ENCODE results near the gene CTSZ. TPM values are rescaled to one million over a fixed set of nuclear protein-coding genes. Genes with fewer than 3 reads are reported as not detected.

The CTSZ gene
- total and polyA plus RNA-seq, 2 experiments from 2014 or later: 0.58 to 41.4 TPM

GRCh38 chr20:59015411-59015810, 8.4 kb upstream of the CTSZ start:
- no peaks in the 10 kb centered on the region for H4K20me1 ChIP-seq (replicated peaks; ENCODE audit: insufficient read depth)
- no peak overlapping the region for H2AFZ ChIP-seq
- H3K4me1 ChIP-seq (ENCODE audit: insufficient read depth): peaks cover 5% of the 10 kb centered on the region; the same call in 1 of the 2 replicates
- no peaks in the 10 kb centered on the region for H3K9me2 ChIP-seq (ENCODE audit: insufficient read depth)
- TF ChIP-seq ZNF114 (CRISPR knock-in tag; IDR thresholded peaks at IDR 0.05) (no peak), NANOG (IDR thresholded peaks at IDR 0.05; ENCODE audit: borderline replicate concordance) (no peak)
- TF ChIP-seq, protein P1, sequence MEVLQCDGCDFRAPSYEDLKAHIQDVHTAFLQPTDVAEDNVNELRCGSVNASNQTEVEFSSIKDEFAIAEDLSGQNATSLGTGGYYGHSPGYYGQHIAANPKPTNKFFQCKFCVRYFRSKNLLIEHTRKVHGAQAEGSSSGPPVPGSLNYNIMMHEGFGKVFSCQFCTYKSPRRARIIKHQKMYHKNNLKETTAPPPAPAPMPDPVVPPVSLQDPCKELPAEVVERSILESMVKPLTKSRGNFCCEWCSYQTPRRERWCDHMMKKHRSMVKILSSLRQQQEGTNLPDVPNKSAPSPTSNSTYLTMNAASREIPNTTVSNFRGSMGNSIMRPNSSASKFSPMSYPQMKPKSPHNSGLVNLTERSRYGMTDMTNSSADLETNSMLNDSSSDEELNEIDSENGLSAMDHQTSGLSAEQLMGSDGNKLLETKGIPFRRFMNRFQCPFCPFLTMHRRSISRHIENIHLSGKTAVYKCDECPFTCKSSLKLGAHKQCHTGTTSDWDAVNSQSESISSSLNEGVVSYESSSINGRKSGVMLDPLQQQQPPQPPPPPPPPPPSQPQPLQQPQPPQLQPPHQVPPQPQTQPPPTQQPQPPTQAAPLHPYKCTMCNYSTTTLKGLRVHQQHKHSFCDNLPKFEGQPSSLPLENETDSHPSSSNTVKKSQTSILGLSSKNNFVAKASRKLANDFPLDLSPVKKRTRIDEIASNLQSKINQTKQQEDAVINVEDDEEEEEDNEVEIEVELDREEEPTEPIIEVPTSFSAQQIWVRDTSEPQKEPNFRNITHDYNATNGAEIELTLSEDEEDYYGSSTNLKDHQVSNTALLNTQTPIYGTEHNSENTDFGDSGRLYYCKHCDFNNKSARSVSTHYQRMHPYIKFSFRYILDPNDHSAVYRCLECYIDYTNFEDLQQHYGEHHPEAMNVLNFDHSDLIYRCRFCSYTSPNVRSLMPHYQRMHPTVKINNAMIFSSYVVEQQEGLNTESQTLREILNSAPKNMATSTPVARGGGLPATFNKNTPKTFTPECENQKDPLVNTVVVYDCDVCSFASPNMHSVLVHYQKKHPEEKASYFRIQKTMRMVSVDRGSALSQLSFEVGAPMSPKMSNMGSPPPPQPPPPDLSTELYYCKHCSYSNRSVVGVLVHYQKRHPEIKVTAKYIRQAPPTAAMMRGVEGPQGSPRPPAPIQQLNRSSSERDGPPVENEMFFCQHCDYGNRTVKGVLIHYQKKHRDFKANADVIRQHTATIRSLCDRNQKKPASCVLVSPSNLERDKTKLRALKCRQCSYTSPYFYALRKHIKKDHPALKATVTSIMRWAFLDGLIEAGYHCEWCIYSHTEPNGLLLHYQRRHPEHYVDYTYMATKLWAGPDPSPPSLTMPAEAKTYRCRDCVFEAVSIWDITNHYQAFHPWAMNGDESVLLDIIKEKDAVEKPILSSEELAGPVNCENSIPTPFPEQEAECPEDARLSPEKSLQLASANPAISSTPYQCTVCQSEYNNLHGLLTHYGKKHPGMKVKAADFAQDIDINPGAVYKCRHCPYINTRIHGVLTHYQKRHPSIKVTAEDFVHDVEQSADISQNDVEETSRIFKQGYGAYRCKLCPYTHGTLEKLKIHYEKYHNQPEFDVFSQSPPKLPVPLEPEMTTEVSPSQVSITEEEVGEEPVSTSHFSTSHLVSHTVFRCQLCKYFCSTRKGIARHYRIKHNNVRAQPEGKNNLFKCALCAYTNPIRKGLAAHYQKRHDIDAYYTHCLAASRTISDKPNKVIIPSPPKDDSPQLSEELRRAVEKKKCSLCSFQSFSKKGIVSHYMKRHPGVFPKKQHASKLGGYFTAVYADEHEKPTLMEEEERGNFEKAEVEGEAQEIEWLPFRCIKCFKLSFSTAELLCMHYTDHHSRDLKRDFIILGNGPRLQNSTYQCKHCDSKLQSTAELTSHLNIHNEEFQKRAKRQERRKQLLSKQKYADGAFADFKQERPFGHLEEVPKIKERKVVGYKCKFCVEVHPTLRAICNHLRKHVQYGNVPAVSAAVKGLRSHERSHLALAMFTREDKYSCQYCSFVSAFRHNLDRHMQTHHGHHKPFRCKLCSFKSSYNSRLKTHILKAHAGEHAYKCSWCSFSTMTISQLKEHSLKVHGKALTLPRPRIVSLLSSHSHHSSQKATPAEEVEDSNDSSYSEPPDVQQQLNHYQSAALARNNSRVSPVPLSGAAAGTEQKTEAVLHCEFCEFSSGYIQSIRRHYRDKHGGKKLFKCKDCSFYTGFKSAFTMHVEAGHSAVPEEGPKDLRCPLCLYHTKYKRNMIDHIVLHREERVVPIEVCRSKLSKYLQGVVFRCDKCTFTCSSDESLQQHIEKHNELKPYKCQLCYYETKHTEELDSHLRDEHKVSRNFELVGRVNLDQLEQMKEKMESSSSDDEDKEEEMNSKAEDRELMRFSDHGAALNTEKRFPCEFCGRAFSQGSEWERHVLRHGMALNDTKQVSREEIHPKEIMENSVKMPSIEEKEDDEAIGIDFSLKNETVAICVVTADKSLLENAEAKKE (CRISPR knock-in tag; IDR thresholded peaks at IDR 0.05): no peak
- H3F3A ChIP-seq (replicated peaks; ENCODE audit: low read depth): no peaks in the 10 kb centered on the region
- Mint-ChIP-seq H3K4me3 (no peak overlapping the region), H3K27ac (no peak overlapping the region), H3K4me1 (peaks cover 21% of the 10 kb centered on the region; the same call in 2 of the 3 replicates), H3K36me3 (ENCODE audit: low read depth) (no peaks in the 10 kb centered on the region), H3K9me3 (no peaks in the 10 kb centered on the region), H3K27me3 (ENCODE audit: insufficient read depth, low read depth, poor library complexity) (peaks cover 15% of the 10 kb centered on the region)
- no peaks in the 10 kb centered on the region for H3K27me3 ChIP-seq (ENCODE audit: insufficient read depth)
- H3K27ac ChIP-seq (ENCODE audit: low read depth): no peak overlapping the region
- H3K4me2 ChIP-seq: no peak overlapping the region
- no peaks in the 10 kb centered on the region for H3K79me2 ChIP-seq (replicated peaks; ENCODE audit: insufficient read depth)
- DNase-seq (ENCODE audit: low spot score) (no peak), ATAC-seq (no peak)
- H3K36me3 ChIP-seq (ENCODE audit: insufficient read depth): no peaks in the 10 kb centered on the region
- no peak overlapping the region for H3K4me3 ChIP-seq

GRCh38 chr20:59014680-59015389, 7.8 kb upstream of the CTSZ start:
- H3K4me2 ChIP-seq: no peak overlapping the region

More at GRCh38 chr20:59014680-59015389, 7.8 kb upstream of the CTSZ start:
- Mint-ChIP-seq H3K4me1 (peaks cover 24% of the 10 kb centered on the region; the same call in 2 of the 3 replicates), H3K9me3 (no peaks in the 10 kb centered on the region), H3K27me3 (ENCODE audit: insufficient read depth, low read depth, poor library complexity) (peaks cover 15% of the 10 kb centered on the region), H3K36me3 (ENCODE audit: low read depth) (no peaks in the 10 kb centered on the region), H3K4me3 (no peak overlapping the region), H3K27ac (no peak overlapping the region)
- ATAC-seq (no peak), DNase-seq (ENCODE audit: low spot score) (no peak)
- no peaks in the 10 kb centered on the region for H3K79me2 ChIP-seq (replicated peaks; ENCODE audit: insufficient read depth)
- H3F3A ChIP-seq (replicated peaks; ENCODE audit: low read depth): no peaks in the 10 kb centered on the region
- H3K27ac ChIP-seq (ENCODE audit: low read depth): no peak overlapping the region
- no peak for TF ChIP-seq NANOG (IDR thresholded peaks at IDR 0.05; ENCODE audit: borderline replicate concordance)
- no peak for TF ChIP-seq ZNF331 (CRISPR knock-in tag; IDR thresholded peaks at IDR 0.05; ENCODE audit: low read depth)
- no peak for TF ChIP-seq CREB1 (CRISPR knock-in tag; IDR thresholded peaks at IDR 0.05; ENCODE audit: low read depth)
- H3K4me1 ChIP-seq (ENCODE audit: insufficient read depth): peaks cover 5% of the 10 kb centered on the region; the same call in 1 of the 2 replicates
- no peaks in the 10 kb centered on the region for H4K20me1 ChIP-seq (replicated peaks; ENCODE audit: insufficient read depth)
- H3K4me3 ChIP-seq: no peak overlapping the region
- H2AFZ ChIP-seq: no peak overlapping the region
- no peaks in the 10 kb centered on the region for H3K27me3 ChIP-seq (ENCODE audit: insufficient read depth)
- no peaks in the 10 kb centered on the region for H3K9me2 ChIP-seq (ENCODE audit: insufficient read depth)
- no peaks in the 10 kb centered on the region for H3K36me3 ChIP-seq (ENCODE audit: insufficient read depth)
